ENCODE measurements around the gene SNAP47. TPM values are rescaled to one million over a fixed set of nuclear protein-coding genes. Genes with fewer than 3 reads are reported as not detected.
A peak's percentile ranks its signal among the peaks of the same experiment; 100 is the strongest.

The SNAP47 gene
- total RNA-seq, 1 donor from 2014 or later, result 23.1 TPM

DNA sequence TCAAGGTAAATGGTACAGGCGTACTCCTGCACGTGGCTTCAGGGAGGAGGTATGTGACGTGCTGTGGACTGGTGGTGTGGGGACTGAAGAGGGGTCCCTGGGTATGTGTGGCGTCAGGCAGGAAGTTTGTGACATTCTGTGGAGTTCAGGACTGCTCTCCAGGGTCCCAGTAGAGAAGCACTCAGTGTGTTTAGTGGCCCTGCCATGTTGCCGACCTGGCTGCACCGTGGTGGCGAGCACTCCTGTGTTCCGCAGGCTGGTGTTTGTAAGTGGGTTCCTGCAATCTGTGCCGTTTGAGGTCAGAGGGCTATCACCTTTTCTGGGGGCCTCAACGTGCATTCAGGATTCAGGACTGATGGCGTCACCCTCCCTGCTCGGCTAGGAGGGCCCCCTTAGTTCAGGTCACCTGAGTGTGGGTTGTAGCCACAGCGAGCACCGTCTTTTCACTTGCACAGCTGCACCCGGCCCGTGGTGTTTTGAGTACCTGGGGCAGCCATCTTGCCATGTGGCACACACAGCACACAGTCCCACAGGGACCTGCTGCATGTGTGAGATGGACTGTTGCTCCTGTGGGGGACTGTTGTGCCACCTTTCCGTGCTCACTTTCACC lies 26.5 kb downstream of the SNAP47 start:
- Histone ChIP-seq H3K4me3 (no peak overlapping the region), H3K27me3 (ENCODE audit: low read depth) (no peaks in the 10 kb centered on the region), H3K27ac (peak overlapping the region; percentile 29), H3K9me3 (no peaks in the 10 kb centered on the region), H3K36me3 (peaks cover 39% of the 10 kb centered on the region), H3K4me1 (peaks cover 39% of the 10 kb centered on the region)
- DNase-seq (no peak), ATAC-seq (no peak)
- no peak for TF ChIP-seq CTCF (IDR thresholded peaks at IDR 0.05)
- intact Hi-C loops (cut with DNase I), result loop anchor here (10.0 kb wide), 1 partner anchor 173 kb away; no protein-coding TSS in a partner anchor

GRCh38 chr1:227762231-227762911 lies 27.1 kb downstream of the SNAP47 start:
- peak overlapping the region; percentile 18 for H3K4me3 ChIP-seq

DNA sequence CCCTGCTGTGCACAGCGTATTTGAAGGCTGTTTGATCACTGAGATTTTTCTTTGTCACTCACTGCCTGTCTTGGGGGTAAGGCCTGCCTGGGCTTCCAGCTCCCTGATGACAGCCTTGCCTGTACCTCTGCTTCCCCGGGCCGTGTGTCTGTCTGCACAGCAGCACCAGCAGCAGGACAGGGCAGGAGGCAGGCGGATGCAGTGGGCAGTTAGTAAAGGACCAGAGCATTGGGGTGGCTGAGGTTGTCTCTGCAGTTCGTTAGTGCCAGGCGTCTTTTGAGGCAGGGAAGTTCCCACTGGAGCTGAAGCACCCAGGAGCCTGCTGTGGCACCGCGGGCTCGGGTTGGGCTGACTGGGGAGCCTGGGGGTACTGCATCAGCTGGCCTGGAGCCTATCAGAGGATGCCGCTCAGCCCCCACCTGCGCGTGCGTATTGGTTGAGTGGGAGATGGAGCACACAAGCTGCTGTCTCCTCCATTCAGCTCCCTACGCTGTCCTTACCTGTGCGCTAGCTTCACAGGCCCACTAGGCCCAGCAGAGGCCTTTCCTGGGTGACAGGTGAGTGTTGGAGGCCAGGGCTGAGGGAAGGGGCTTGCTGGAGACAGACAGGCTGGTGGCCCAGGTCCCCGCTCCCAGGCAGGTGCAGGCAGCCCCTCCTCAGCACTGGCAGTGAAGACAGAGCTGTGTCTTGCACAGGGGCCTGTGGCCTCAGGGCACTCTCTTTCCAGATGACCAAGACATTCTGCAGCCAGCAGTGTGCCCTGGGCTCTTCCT lies 28.2 kb downstream of the SNAP47 start:
- no peak overlapping the region for H3K4me3 ChIP-seq
- peaks cover 46% of the 10 kb centered on the region for H3K36me3 ChIP-seq
- no peaks in the 10 kb centered on the region for H3K9me3 ChIP-seq
- peaks cover 49% of the 10 kb centered on the region for H3K4me1 ChIP-seq
- no peaks in the 10 kb centered on the region for H3K27me3 ChIP-seq (ENCODE audit: low read depth)
- H3K27ac ChIP-seq, result peak overlapping the region; percentile 25
- DNase-seq (peak; percentile 39), ATAC-seq (no peak)
- TF ChIP-seq CTCF (IDR thresholded peaks at IDR 0.05), result no peak
- intact Hi-C loops (cut with DNase I), result loop anchor here (10.0 kb wide), 1 partner anchor 171 kb away; no protein-coding TSS in a partner anchor

More at GRCh38 chr1:227762231-227762911, 27.1 kb downstream of the SNAP47 start:
- no peaks in the 10 kb centered on the region for H3K9me3 ChIP-seq
- H3K27ac ChIP-seq, result peak overlapping the region; percentile 29
- peaks cover 45% of the 10 kb centered on the region for H3K36me3 ChIP-seq
- intact Hi-C loops (cut with DNase I), result loop anchor here (10.0 kb wide), 1 partner anchor 172 kb away; no protein-coding TSS in a partner anchor
- DNase-seq (peak; percentile 88), ATAC-seq (peak; percentile 84 to 85)
- peak; percentile 90 for TF ChIP-seq CTCF (IDR thresholded peaks at IDR 0.05)
- peaks cover 45% of the 10 kb centered on the region for H3K4me1 ChIP-seq
- no peaks in the 10 kb centered on the region for H3K27me3 ChIP-seq (ENCODE audit: low read depth)

DNA sequence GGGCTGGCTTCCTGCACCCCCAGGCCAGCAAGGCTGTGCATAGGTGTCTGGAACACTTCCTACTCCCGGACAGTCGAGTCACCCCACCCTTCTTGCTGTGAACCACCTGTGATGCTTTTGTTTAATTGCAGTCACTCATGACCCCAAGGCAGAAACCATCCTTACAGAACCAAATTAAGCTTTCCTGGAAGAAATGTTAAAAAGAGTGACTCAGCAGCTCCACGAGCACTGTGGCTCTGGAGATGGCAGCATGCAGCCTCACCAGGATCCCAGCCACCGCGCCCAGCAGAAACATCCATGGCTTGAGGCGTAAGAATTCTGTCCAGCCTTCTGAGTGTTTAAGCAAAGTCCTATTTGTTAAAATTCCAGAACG lies 28.8 kb downstream of the SNAP47 start:
- peaks cover 46% of the 10 kb centered on the region for H3K36me3 ChIP-seq
- TF ChIP-seq CTCF (IDR thresholded peaks at IDR 0.05), result no peak
- peaks cover 49% of the 10 kb centered on the region for H3K4me1 ChIP-seq
- H3K27ac ChIP-seq, result no peak overlapping the region
- H3K9me3 ChIP-seq, result no peaks in the 10 kb centered on the region
- peak; percentile 1 to 67 for ATAC-seq
- DNase-seq, result peak; percentile 58
- intact Hi-C loops (cut with DNase I), result loop anchor here (10.0 kb wide), 1 partner anchor 171 kb away; no protein-coding TSS in a partner anchor
- no peaks in the 10 kb centered on the region for H3K27me3 ChIP-seq (ENCODE audit: low read depth)
- no peak overlapping the region for H3K4me3 ChIP-seq

GRCh38 chr1:227765261-227766014 lies 30.2 kb downstream of the SNAP47 start:
- no peak for ATAC-seq
- no peak for TF ChIP-seq CTCF (IDR thresholded peaks at IDR 0.05)
- Histone ChIP-seq H3K4me1 (peaks cover 49% of the 10 kb centered on the region), H3K27ac (peak overlapping the region; percentile 15), H3K9me3 (no peaks in the 10 kb centered on the region), H3K36me3 (peaks cover 44% of the 10 kb centered on the region), H3K27me3 (ENCODE audit: low read depth) (no peaks in the 10 kb centered on the region), H3K4me3 (no peak overlapping the region)
- intact Hi-C loops (cut with DNase I), result loop anchor here (10.0 kb wide), 1 partner anchor 169 kb away; no protein-coding TSS in a partner anchor
- peak; percentile 27 for DNase-seq

All from lower lobe of right lung (tissue), 2 donors.